Activated CD8-positive, alpha-beta T cell treated with anti-CD3 and anti-CD28 coated beads for 36 hours (primary cell): ENCODE data around the gene CARS1. TPM values are rescaled to one million over a fixed set of nuclear protein-coding genes. Genes with fewer than 3 reads are reported as not detected.

Experiments used
- ATAC-seq: fragments of 200-7000 bp; cut with Tn5 transposase; one replicate; pipeline ENCODE4 v1.10.0; 2021; ENCODE audit warnings: mild to moderate bottlenecking, moderate library complexity
- CTCF ChIA-PET: fragments of 350-600 bp; sonication (Branson Sonifier 250); formaldehyde crosslinking; loops from one replicate; lab custom pipeline; 2021; ENCODE audit warnings: antibody characterized with exemption; lab: Charles Lee
- POLR2A ChIA-PET: fragments of 350-600 bp; sonication (Branson Sonifier 250); formaldehyde crosslinking; loops from one replicate; lab custom pipeline; 2021; ENCODE audit warnings: antibody characterized with exemption; lab: Charles Lee
- DNase-seq: peaks from one replicate; pipeline ENCODE4 v3.0.0-alpha.2; 2020
- H3K27ac Mint-ChIP-seq: one replicate; pipeline ENCODE4 v1.8.0; 2021; ENCODE audit warnings: mild to moderate bottlenecking, mixed read lengths
- H3K27me3 Mint-ChIP-seq: one replicate; pipeline ENCODE4 v1.8.0; 2021; ENCODE audit warnings: mixed read lengths
- H3K36me3 Mint-ChIP-seq: one replicate; pipeline ENCODE4 v1.8.0; 2021; ENCODE audit warnings: low read depth, mixed read lengths
- H3K4me1 Mint-ChIP-seq: one replicate; pipeline ENCODE4 v1.8.0; 2021; ENCODE audit warnings: low read depth, mixed read lengths
- H3K4me3 Mint-ChIP-seq: one replicate; pipeline ENCODE4 v1.8.0; 2021; ENCODE audit warnings: mild to moderate bottlenecking, moderate library complexity, mixed read lengths
- H3K9me3 Mint-ChIP-seq: one replicate; pipeline ENCODE4 v1.8.0; 2021; ENCODE audit warnings: mixed read lengths
- CTCF ChIP-seq: fragments of 200-600 bp; IDR thresholded peaks from one replicate; pipeline ENCODE4 v1.8.0; 2022; ENCODE audit warnings: antibody characterized with exemption, mild to moderate bottlenecking
- intact Hi-C: fragments of 100-400 bp; cut with micrococcal nuclease; formaldehyde crosslinking; loops from one replicate; pipeline ENCODE4 v1.10.0; 2022
- total RNA-seq, 2 experiments: library from RNA; stranded (reverse); gene quantifications; one replicate each; pipeline ENCODE4 v1.2.3, GENCODE V29; 2021

CARS1 gene
- total RNA-seq, 2 experiments from 2014 or later, result 82.7 to 88.2 TPM

DNA sequence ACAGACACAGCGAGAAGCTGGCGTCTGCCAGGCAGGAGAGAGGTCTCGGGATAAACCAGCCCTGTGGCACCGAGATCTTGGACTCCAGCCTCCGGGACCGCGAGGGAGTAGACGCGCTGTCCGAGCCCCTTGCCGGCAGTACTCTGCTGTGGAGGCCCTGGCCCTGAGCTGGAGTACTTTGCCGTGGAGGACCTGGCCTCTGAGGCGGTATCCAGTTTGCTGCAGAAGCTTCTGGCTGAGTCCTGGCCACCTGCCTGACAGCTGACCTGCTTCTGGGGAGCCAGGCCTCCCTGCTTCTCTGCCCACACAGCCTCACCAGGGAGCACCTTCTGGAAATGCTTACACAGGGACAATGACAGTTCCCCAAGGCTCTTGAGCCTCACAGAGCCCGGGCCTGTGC lies 31.6 kb upstream of the CARS1 start:
- POLR2A ChIA-PET, result interaction anchor here (0.5 to 1.0 kb wide), 4 partner anchors 38 to 113 kb away, joined by 3 read pairs; no protein-coding TSS in a partner anchor
- H3K4me1 Mint-ChIP-seq, result no peaks in the 10 kb centered on the region

GRCh38 chr11:3087821-3088800 lies 30.9 kb upstream of the CARS1 start:
- CTCF ChIA-PET, result interaction anchor here (5.3 kb wide), 1 partner anchor 51 kb away, joined by 49 read pairs; no protein-coding TSS in a partner anchor
- Mint-ChIP-seq H3K9me3 (no peaks in the 10 kb centered on the region), H3K4me3 (no peak overlapping the region), H3K27ac (no peak overlapping the region), H3K27me3 (no peaks in the 10 kb centered on the region), H3K36me3 (no peaks in the 10 kb centered on the region), H3K4me1 (no peaks in the 10 kb centered on the region)
- ATAC-seq (no peak), DNase-seq (no peak)
- intact Hi-C loops, result no loop called here
- no peak for TF ChIP-seq CTCF
- POLR2A ChIA-PET, result interaction anchor here (0.5 to 1.0 kb wide), 4 partner anchors 38 to 112 kb away, joined by 3 read pairs; no protein-coding TSS in a partner anchor

More for the DNA sequence above, 31.6 kb upstream of the CARS1 start:
- intact Hi-C loops, result no loop called here
- H3K36me3 Mint-ChIP-seq, result no peaks in the 10 kb centered on the region
- H3K4me3 Mint-ChIP-seq, result no peak overlapping the region
- H3K27ac Mint-ChIP-seq, result no peak overlapping the region
- CTCF ChIA-PET, result interaction anchor here (5.3 kb wide), 1 partner anchor 52 kb away, joined by 49 read pairs; no protein-coding TSS in a partner anchor
- no peaks in the 10 kb centered on the region for H3K27me3 Mint-ChIP-seq
- TF ChIP-seq CTCF, result no peak
- DNase-seq (no peak), ATAC-seq (no peak)
- no peaks in the 10 kb centered on the region for H3K9me3 Mint-ChIP-seq

- no peaks in the 10 kb centered on the region for H3K9me3 Mint-ChIP-seq
- no peaks in the 10 kb centered on the region for H3K4me1 Mint-ChIP-seq
- intact Hi-C loops, result no loop called here
These were observed 30.1 kb upstream of the CARS1 start for GRCh38 chr11:3087373-3087772.

DNA sequence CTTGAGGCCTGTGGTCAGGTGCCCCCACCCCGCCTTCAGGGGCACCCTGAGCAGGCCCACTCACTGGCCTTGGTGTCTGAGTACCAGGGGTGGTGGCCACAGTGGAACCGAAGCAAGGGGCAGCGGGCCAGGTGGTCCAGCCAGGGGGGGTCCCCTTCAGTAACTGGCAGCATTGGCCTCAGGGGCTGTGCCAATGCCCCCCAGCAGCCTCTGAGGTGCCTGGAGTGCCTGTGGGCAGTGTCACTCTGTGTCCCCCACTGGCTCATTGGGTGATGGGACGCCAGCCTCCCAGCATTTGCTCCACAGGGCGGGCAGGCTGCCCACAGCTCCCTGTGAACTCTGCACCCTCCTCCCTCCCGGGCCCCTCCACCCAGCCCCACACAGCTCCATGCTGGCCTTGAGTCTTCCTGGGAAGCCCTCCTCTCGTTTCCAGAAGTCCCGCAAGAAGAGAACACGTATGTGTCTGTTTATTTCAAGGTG lies 29.5 kb upstream of the CARS1 start:
- no peak for DNase-seq
- H3K9me3 Mint-ChIP-seq, result no peaks in the 10 kb centered on the region
- no peaks in the 10 kb centered on the region for H3K36me3 Mint-ChIP-seq
- ChIA-PET POLR2A (no interaction called here), CTCF (no interaction called here)
- no peak overlapping the region for H3K27ac Mint-ChIP-seq
- H3K27me3 Mint-ChIP-seq, result no peaks in the 10 kb centered on the region
- intact Hi-C loops, result no loop called here
- no peak for ATAC-seq
- no peak for TF ChIP-seq CTCF
- H3K4me3 Mint-ChIP-seq, result no peak overlapping the region
- no peaks in the 10 kb centered on the region for H3K4me1 Mint-ChIP-seq

More at GRCh38 chr11:3087373-3087772, 30.1 kb upstream of the CARS1 start:
- no peak overlapping the region for H3K4me3 Mint-ChIP-seq
- H3K36me3 Mint-ChIP-seq, result no peaks in the 10 kb centered on the region
- ChIA-PET CTCF (no interaction called here), POLR2A (no interaction called here)
- no peak overlapping the region for H3K27ac Mint-ChIP-seq
- no peak for DNase-seq
- H3K27me3 Mint-ChIP-seq, result no peaks in the 10 kb centered on the region
- no peak for TF ChIP-seq CTCF
- no peak for ATAC-seq

GRCh38 chr11:3086114-3086513 lies 28.9 kb upstream of the CARS1 start:
- H3K27ac Mint-ChIP-seq, result no peak overlapping the region
- ATAC-seq (no peak), DNase-seq (no peak)
- no peak for TF ChIP-seq CTCF
- H3K9me3 Mint-ChIP-seq, result no peaks in the 10 kb centered on the region
- ChIA-PET POLR2A (no interaction called here), CTCF (no interaction called here)
- intact Hi-C loops, result no loop called here
- no peak overlapping the region for H3K4me3 Mint-ChIP-seq
- H3K36me3 Mint-ChIP-seq, result no peaks in the 10 kb centered on the region
- no peaks in the 10 kb centered on the region for H3K4me1 Mint-ChIP-seq
- no peaks in the 10 kb centered on the region for H3K27me3 Mint-ChIP-seq
